KMS-11 (cell line): Measurements from ENCODE around the gene CMSS1.

ENCODE experiments used
- H2AFZ ChIP-seq: fragments of 200-600 bp; sonication (generic); 2 replicates; pipeline ENCODE4 v1.6.1; 2016; ENCODE audit warnings: antibody characterized with exemption, mixed run types, low read depth
- H3K27ac ChIP-seq: fragments of 200-600 bp; sonication (generic); 2 replicates; pipeline ENCODE4 v1.6.1; 2016; ENCODE audit warnings: mild to moderate bottlenecking, mixed run types
- H3K27me3 ChIP-seq: fragments of 200-600 bp; sonication (generic); 2 replicates; pipeline ENCODE4 v1.6.1; 2017; ENCODE audit warnings: mild to moderate bottlenecking, low read depth, mixed run types, moderate library complexity; ENCODE audit not compliant: insufficient read depth
- H3K36me3 ChIP-seq: fragments of 200-600 bp; sonication (generic); 2 replicates; pipeline ENCODE4 v1.6.1; 2017; ENCODE audit warnings: mild to moderate bottlenecking, mixed run types; ENCODE audit not compliant: insufficient read depth
- H3K4me1 ChIP-seq: fragments of 200-600 bp; sonication (generic); 2 replicates; pipeline ENCODE4 v1.6.1; 2016; ENCODE audit warnings: mild to moderate bottlenecking, low read depth, mixed run types; ENCODE audit not compliant: poor library complexity, severe bottlenecking
- H3K4me2 ChIP-seq: fragments of 200-600 bp; sonication (generic); 2 replicates; pipeline ENCODE4 v1.7.0; 2016; ENCODE audit warnings: mild to moderate bottlenecking, mixed run types
- H3K4me3 ChIP-seq: fragments of 200-600 bp; sonication (generic); IDR thresholded peaks from 2 replicates; pipeline ENCODE4 v1.6.1; 2017; ENCODE audit warnings: low read depth, low read length, mixed read lengths; ENCODE audit not compliant: insufficient read depth
- H3K79me2 ChIP-seq: fragments of 200-600 bp; sonication (generic); 2 replicates; pipeline ENCODE4 v1.6.1; 2016; ENCODE audit warnings: low read depth, mixed run types; ENCODE audit not compliant: insufficient read depth
- H3K9ac ChIP-seq: fragments of 200-600 bp; sonication (generic); 2 replicates; pipeline ENCODE4 v1.6.1; 2016; ENCODE audit warnings: mild to moderate bottlenecking, mixed run types
- H4K20me1 ChIP-seq: fragments of 200-600 bp; sonication (generic); 2 replicates; pipeline ENCODE4 v1.6.1; 2016; ENCODE audit warnings: mild to moderate bottlenecking, mixed run types; ENCODE audit not compliant: insufficient read depth
- CTCF ChIP-seq: fragments of 200-600 bp; sonication (generic); conservative IDR thresholded peaks from 2 replicates; pipeline ENCODE4 v1.6.1; 2017; ENCODE audit warnings: low read depth, mild to moderate bottlenecking, antibody characterized with exemption, low read length, moderate library complexity, mixed read lengths

Gene CMSS1

GRCh38 chr3:100069472-100069871 lies 251.8 kb downstream of the CMSS1 start:
- Histone ChIP-seq H4K20me1 (no peaks in the 10 kb centered on the region), H3K27me3 (no peaks in the 10 kb centered on the region), H3K27ac (no peak overlapping the region), H3K79me2 (no peaks in the 10 kb centered on the region), H3K9ac (no peak overlapping the region), H3K4me1 (peaks cover 6% of the 10 kb centered on the region), H3K4me3 (no peak overlapping the region), H3K36me3 (no peaks in the 10 kb centered on the region), H2AFZ (no peak overlapping the region), H3K4me2 (no peak overlapping the region)
- no peak for TF ChIP-seq CTCF

- Histone ChIP-seq H3K27ac (no peak overlapping the region), H3K79me2 (no peaks in the 10 kb centered on the region), H3K4me2 (no peak overlapping the region), H3K27me3 (no peaks in the 10 kb centered on the region), H3K9ac (no peak overlapping the region), H4K20me1 (no peaks in the 10 kb centered on the region), H3K36me3 (no peaks in the 10 kb centered on the region), H3K4me3 (no peak overlapping the region), H2AFZ (no peak overlapping the region), H3K4me1 (peaks cover 6% of the 10 kb centered on the region)
- no peak for TF ChIP-seq CTCF
Measured at GRCh38 chr3:100072326-100073048, 254.8 kb downstream of the CMSS1 start.

- H3K9ac ChIP-seq = no peak overlapping the region
- H3K4me1 ChIP-seq = peaks cover 6% of the 10 kb centered on the region
- H3K4me2 ChIP-seq = no peak overlapping the region
Measured at GRCh38 chr3:100073049-100073713, 255.5 kb downstream of the CMSS1 start.

GRCh38 chr3:100073714-100074307 lies 256.1 kb downstream of the CMSS1 start:
- H2AFZ ChIP-seq = no peak overlapping the region
- no peak overlapping the region for H3K4me3 ChIP-seq
- no peaks in the 10 kb centered on the region for H3K36me3 ChIP-seq
- H3K9ac ChIP-seq = no peak overlapping the region
- no peaks in the 10 kb centered on the region for H3K27me3 ChIP-seq
- H3K79me2 ChIP-seq = no peaks in the 10 kb centered on the region
- TF ChIP-seq CTCF = no peak
- H3K4me2 ChIP-seq = no peak overlapping the region
- H3K4me1 ChIP-seq = peaks cover 4% of the 10 kb centered on the region
- H4K20me1 ChIP-seq = no peaks in the 10 kb centered on the region
- H3K27ac ChIP-seq = no peak overlapping the region

More at GRCh38 chr3:100073049-100073713, 255.5 kb downstream of the CMSS1 start:
- no peaks in the 10 kb centered on the region for H3K27me3 ChIP-seq
- H3K4me3 ChIP-seq = no peak overlapping the region
- H3K27ac ChIP-seq = no peak overlapping the region
- no peak overlapping the region for H2AFZ ChIP-seq
- no peaks in the 10 kb centered on the region for H3K36me3 ChIP-seq
- no peak for TF ChIP-seq CTCF
- no peaks in the 10 kb centered on the region for H3K79me2 ChIP-seq
- H4K20me1 ChIP-seq = no peaks in the 10 kb centered on the region
